ENCODE data around the gene EXOC3L1.

Gene EXOC3L1

DNA sequence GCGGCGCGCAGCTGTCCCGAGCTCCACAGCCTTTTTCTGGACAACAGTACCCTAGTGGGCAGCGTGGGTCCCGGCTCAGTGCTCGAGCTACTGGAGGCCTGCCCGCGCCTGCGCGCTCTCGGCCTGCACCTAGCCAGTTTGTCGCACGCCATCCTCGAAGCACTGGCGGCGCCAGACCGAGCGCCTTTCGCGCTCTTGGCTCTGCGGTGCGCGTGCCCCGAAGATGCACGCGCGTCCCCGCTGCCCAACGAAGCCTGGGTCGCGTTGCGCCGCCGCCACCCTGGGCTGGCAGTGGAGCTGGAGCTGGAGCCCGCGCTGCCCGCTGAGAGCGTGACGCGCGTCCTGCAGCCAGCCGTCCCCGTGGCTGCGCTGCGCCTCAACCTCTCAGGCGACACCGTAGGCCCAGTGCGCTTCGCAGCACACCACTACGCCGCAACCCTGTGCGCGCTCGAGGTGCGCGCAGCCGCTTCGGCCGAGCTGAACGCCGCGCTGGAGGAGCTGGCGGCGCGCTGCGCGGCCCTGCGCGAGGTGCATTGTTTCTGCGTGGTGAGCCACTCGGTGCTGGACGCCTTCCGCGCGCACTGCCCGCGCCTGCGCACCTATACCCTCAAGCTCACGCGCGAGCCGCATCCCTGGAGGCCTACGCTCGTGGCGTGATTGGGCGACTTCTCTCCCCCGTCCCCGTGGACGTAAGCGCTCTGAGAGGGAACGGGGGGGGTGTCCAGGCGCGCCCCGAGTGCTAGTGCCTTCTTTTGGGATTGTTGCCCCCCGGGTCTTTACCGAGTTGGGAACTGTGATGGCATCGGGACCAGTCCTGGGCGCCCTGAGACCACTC lies 26.6 kb downstream of the EXOC3L1 start:
- TF ChIP-seq, protein P1, sequence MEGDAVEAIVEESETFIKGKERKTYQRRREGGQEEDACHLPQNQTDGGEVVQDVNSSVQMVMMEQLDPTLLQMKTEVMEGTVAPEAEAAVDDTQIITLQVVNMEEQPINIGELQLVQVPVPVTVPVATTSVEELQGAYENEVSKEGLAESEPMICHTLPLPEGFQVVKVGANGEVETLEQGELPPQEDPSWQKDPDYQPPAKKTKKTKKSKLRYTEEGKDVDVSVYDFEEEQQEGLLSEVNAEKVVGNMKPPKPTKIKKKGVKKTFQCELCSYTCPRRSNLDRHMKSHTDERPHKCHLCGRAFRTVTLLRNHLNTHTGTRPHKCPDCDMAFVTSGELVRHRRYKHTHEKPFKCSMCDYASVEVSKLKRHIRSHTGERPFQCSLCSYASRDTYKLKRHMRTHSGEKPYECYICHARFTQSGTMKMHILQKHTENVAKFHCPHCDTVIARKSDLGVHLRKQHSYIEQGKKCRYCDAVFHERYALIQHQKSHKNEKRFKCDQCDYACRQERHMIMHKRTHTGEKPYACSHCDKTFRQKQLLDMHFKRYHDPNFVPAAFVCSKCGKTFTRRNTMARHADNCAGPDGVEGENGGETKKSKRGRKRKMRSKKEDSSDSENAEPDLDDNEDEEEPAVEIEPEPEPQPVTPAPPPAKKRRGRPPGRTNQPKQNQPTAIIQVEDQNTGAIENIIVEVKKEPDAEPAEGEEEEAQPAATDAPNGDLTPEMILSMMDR (IDR thresholded peaks at IDR 0.05; ENCODE audit: borderline replicate concordance, insufficient read depth, low read depth, low read length) = no peak
- H3K4me3 ChIP-seq (ENCODE audit: low read depth, low read length) = peak overlapping the region; percentile 43

GRCh38 chr16:67162506-67163163 lies 27.3 kb downstream of the EXOC3L1 start:
- H3K4me3 ChIP-seq (ENCODE audit: low read depth, low read length) = peak overlapping the region; percentile 43
- TF ChIP-seq, protein P1 (IDR thresholded peaks at IDR 0.05; ENCODE audit: borderline replicate concordance, insufficient read depth, low read depth, low read length) = no peak

GRCh38 chr16:67161595-67162058 lies 28.3 kb downstream of the EXOC3L1 start:
- H3K4me3 ChIP-seq (ENCODE audit: low read depth, low read length) = no peak overlapping the region
- TF ChIP-seq, protein P1 (IDR thresholded peaks at IDR 0.05; ENCODE audit: borderline replicate concordance, insufficient read depth, low read depth, low read length) = no peak

GRCh38 chr16:67158637-67159600 lies 31.0 kb downstream of the EXOC3L1 start:
- H3K4me3 ChIP-seq (ENCODE audit: low read depth, low read length) = peak overlapping the region; percentile 80
- TF ChIP-seq, protein P1 (IDR thresholded peaks at IDR 0.05; ENCODE audit: borderline replicate concordance, insufficient read depth, low read depth, low read length) = no peak

- TF ChIP-seq, protein P1 (IDR thresholded peaks at IDR 0.05; ENCODE audit: borderline replicate concordance, insufficient read depth, low read depth, low read length) = no peak
- H3K4me3 ChIP-seq (ENCODE audit: low read depth, low read length) = no peak overlapping the region
Observed at GRCh38 chr16:67157892-67158635, 31.9 kb downstream of the EXOC3L1 start.

GRCh38 chr16:67157106-67157748 lies 32.7 kb downstream of the EXOC3L1 start:
- TF ChIP-seq, protein P1 (IDR thresholded peaks at IDR 0.05; ENCODE audit: borderline replicate concordance, insufficient read depth, low read depth, low read length) = no peak
- H3K4me3 ChIP-seq (ENCODE audit: low read depth, low read length) = no peak overlapping the region

Data from GM12875 (cell line).